Neural cell (in vitro differentiated cells): ENCODE results near the gene PTPRA. TPM values are rescaled to one million over a fixed set of nuclear protein-coding genes. Genes with fewer than 3 reads are reported as not detected.
"Not testable (repeated sequence)": the region's sequence is repeated elsewhere in the genome, so short reads cannot be mapped to it uniquely, and the experiment has no call there.

Source experiments
- H2AFZ ChIP-seq: fragments of 200-600, 300-800 bp; sonication (generic), shearing (Covaris generic); 2 replicates; pipeline ENCODE4 v1.6.0; 2014; ENCODE audit warnings: low read depth, mild to moderate bottlenecking, antibody characterized with exemption, low read length, moderate library complexity
- H3F3A ChIP-seq: fragments of 200-600 bp; shearing (Covaris generic); 2 replicates; pipeline ENCODE4 v1.6.1; 2016; ENCODE audit warnings: mild to moderate bottlenecking, moderate library complexity, mixed read lengths, antibody characterized with exemption, low read length; ENCODE audit not compliant: insufficient read depth, poor library complexity, severe bottlenecking
- H3K27ac ChIP-seq: fragments of 200-600, 300-800 bp; sonication (generic), shearing (Covaris generic); 2 replicates; pipeline ENCODE4 v1.5.1; 2014; ENCODE audit warnings: mild to moderate bottlenecking, low read length, moderate library complexity
- H3K27me3 ChIP-seq: fragments of 300-800, 200-600 bp; sonication (generic), shearing (Covaris generic); 2 replicates; pipeline ENCODE4 v1.6.0; 2014; ENCODE audit warnings: mild to moderate bottlenecking, low read depth, low read length, moderate library complexity; ENCODE audit not compliant: insufficient read depth
- H3K36me3 ChIP-seq: fragments of 300-800, 200-600 bp; sonication (generic), shearing (Covaris generic); 2 replicates; pipeline ENCODE4 v1.5.1; 2014; ENCODE audit warnings: mild to moderate bottlenecking, antibody characterized with exemption, low read length, moderate library complexity; ENCODE audit not compliant: insufficient read depth
- H3K4me2 ChIP-seq: fragments of 300-800, 200-600 bp; sonication (generic), shearing (Covaris generic); 2 replicates; pipeline ENCODE4 v1.6.0; 2014; ENCODE audit warnings: mild to moderate bottlenecking, low read length
- H3K4me3 ChIP-seq: fragments of 300-800, 200-600 bp; sonication (generic), shearing (Covaris generic); 2 replicates; pipeline ENCODE4 v1.5.1; 2014; ENCODE audit warnings: mild to moderate bottlenecking, low read length, moderate library complexity
- H3K79me2 ChIP-seq: fragments of 200-600 bp; shearing (Covaris generic); replicated peaks from 2 replicates; pipeline ENCODE4 v1.6.0; 2014; ENCODE audit warnings: mild to moderate bottlenecking, low read length, moderate library complexity; ENCODE audit not compliant: insufficient read depth
- H3K9ac ChIP-seq: fragments of 300-800, 200-600 bp; sonication (generic), shearing (Covaris generic); 2 replicates; pipeline ENCODE4 v1.6.1; 2016; ENCODE audit warnings: mild to moderate bottlenecking, low read length, mixed read lengths
- H3K9me2 ChIP-seq: fragments of 200-600 bp; shearing (Covaris generic); 2 replicates; pipeline ENCODE4 v1.6.1; 2016; ENCODE audit warnings: mild to moderate bottlenecking, low read length, mixed read lengths; ENCODE audit not compliant: insufficient read depth
- H3K9me3 ChIP-seq: fragments of 200-600, 300-800 bp; sonication (generic), shearing (Covaris generic); 2 replicates; pipeline ENCODE4 v1.6.1; 2016; ENCODE audit warnings: mild to moderate bottlenecking, mixed run types, low read length, moderate library complexity, mixed read lengths
- H4K20me1 ChIP-seq: fragments of 200-600 bp; shearing (Covaris generic); 2 replicates; pipeline ENCODE4 v1.6.1; 2016; ENCODE audit warnings: mild to moderate bottlenecking, mixed run types; ENCODE audit not compliant: insufficient read depth
- EP300 ChIP-seq: fragments of 450-650 bp; conservative IDR thresholded peaks from 2 replicates; pipeline ENCODE4 v1.6.1; 2014; ENCODE audit warnings: antibody characterized with exemption, mild to moderate bottlenecking, moderate library complexity; ENCODE audit not compliant: poor library complexity, severe bottlenecking
- EZH2 ChIP-seq: fragments of 200-600, 300-800 bp; shearing (Covaris generic), sonication (generic); IDR thresholded peaks from 2 replicates; pipeline ENCODE4 v1.6.1; 2014; ENCODE audit warnings: antibody characterized with exemption, low read length, borderline replicate concordance, mild to moderate bottlenecking; ENCODE audit not compliant: insufficient read depth, poor library complexity, severe bottlenecking
- MXI1 ChIP-seq: fragments of 450-650 bp; conservative IDR thresholded peaks from 2 replicates; pipeline ENCODE4 v1.6.1; 2014; ENCODE audit warnings: antibody characterized with exemption, mild to moderate bottlenecking; ENCODE audit not compliant: poor library complexity, severe bottlenecking
- POLR2AphosphoS5 ChIP-seq: IDR thresholded peaks from 2 replicates; pipeline ENCODE4 v1.6.1; 2012
- RAD21 ChIP-seq: fragments of 450-650 bp; conservative IDR thresholded peaks from 2 replicates; pipeline ENCODE4 v1.6.1; 2014; ENCODE audit warnings: antibody characterized with exemption, mild to moderate bottlenecking, moderate library complexity
- SMC3 ChIP-seq: fragments of 450-650 bp; conservative IDR thresholded peaks from 2 replicates; pipeline ENCODE4 v1.6.1; 2014; ENCODE audit warnings: antibody characterized with exemption, mild to moderate bottlenecking, moderate library complexity; ENCODE audit not compliant: poor library complexity
- TAF1 ChIP-seq: IDR thresholded peaks from 2 replicates; pipeline ENCODE4 v1.6.1; 2012; ENCODE audit warnings: low read depth
- polyA plus RNA-seq: library from polyadenylated mRNA; depleted of rRNA; stranded (reverse); fragments of >200 nt; gene quantifications from 2 replicates; pipeline ENCODE4 v1.2.3, GENCODE V29; 2014
- TF ChIP-seq, protein P1 (sequence below): fragments of 450-650 bp; IDR thresholded peaks from 2 replicates; pipeline ENCODE4 v1.5.1; 2014; ENCODE audit warnings: antibody characterized with exemption, mild to moderate bottlenecking, moderate library complexity; ENCODE audit not compliant: poor library complexity, severe bottlenecking
- TF ChIP-seq, protein P2 (sequence below): IDR thresholded peaks from 2 replicates; pipeline ENCODE4 v1.6.1; 2012; ENCODE audit warnings: borderline replicate concordance

The PTPRA gene
- polyA plus RNA-seq, 1 donor from 2014 or later, result 68.2 TPM

DNA sequence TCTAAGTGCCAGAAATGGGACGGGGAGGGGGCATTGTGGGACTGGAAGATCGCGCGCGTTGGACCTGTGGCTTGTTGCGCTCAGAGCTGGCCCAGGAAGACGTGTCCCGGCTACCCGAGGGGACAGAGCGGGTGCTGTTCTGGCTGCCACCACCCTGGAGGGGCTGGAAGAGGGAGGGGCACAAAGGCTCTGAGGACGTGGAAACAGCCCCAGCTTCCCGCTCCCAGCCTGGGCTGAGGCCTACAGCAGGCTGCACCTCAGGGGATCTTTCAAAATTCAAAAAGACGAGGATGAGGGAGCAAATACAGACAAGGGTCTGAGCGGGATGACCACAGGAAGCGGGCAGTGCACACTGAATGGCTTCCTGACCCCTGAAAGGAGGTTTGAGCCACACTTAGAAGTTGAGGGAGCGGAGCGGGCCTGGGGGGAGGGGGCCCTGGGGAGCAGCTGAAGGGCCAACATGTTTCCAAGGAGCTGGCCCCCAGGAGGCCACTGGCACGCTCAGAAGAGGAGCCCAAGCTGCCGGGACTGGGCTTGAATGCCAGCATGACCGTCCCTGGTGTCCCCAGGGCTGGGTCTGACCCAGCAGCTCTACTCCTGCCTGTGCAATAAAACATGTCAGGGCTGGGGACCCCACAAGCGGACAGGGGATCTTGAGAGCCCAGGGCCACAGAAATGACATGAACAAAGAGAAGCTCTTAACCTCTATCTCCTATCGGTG, 199.4 kb downstream of the PTPRA start:
- Histone ChIP-seq H2AFZ (no peak overlapping the region), H3K79me2 (no peaks in the 10 kb centered on the region), H3F3A (no peaks in the 10 kb centered on the region), H3K27ac (no peak overlapping the region), H3K27me3 (peaks cover 24% of the 10 kb centered on the region), H3K36me3 (no peaks in the 10 kb centered on the region), H3K4me2 (no peak overlapping the region), H3K9me2 (no peaks in the 10 kb centered on the region), H4K20me1 (no peaks in the 10 kb centered on the region), H3K9ac (no peak overlapping the region), H3K4me3 (no peak overlapping the region), H3K9me3 (no peaks in the 10 kb centered on the region)
- TF ChIP-seq MXI1, result no peak
- no peak for TF ChIP-seq EP300
- TF ChIP-seq RAD21, result no peak
- TF ChIP-seq, protein P1, sequence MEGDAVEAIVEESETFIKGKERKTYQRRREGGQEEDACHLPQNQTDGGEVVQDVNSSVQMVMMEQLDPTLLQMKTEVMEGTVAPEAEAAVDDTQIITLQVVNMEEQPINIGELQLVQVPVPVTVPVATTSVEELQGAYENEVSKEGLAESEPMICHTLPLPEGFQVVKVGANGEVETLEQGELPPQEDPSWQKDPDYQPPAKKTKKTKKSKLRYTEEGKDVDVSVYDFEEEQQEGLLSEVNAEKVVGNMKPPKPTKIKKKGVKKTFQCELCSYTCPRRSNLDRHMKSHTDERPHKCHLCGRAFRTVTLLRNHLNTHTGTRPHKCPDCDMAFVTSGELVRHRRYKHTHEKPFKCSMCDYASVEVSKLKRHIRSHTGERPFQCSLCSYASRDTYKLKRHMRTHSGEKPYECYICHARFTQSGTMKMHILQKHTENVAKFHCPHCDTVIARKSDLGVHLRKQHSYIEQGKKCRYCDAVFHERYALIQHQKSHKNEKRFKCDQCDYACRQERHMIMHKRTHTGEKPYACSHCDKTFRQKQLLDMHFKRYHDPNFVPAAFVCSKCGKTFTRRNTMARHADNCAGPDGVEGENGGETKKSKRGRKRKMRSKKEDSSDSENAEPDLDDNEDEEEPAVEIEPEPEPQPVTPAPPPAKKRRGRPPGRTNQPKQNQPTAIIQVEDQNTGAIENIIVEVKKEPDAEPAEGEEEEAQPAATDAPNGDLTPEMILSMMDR, result no peak
- no peak for TF ChIP-seq TAF1
- no peak for TF ChIP-seq POLR2AphosphoS5
- TF ChIP-seq SMC3, result no peak
- no peak for TF ChIP-seq EZH2

DNA sequence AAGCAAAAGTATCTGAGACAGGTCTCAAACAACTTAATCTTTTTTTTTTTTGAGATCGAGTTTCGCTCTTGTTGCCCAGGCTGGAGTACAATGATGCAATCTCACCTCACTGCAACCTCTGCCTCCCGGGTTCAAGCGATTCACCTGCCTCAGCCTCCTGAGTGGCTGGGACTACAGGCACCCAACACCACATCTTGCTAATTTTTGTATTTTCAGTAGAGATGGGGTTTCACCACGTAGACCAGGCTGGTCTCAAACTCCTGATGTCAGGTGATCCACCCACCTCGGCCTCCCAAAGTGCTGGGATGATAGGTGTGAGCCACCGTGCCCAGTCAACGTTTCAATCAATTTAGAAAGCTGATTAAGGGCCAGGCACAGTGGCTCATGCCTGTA, 200.0 kb downstream of the PTPRA start:
- H3K4me2 ChIP-seq, H3K36me3 ChIP-seq, H3K9me2 ChIP-seq, H4K20me1 ChIP-seq, H3F3A ChIP-seq, H3K9me3 ChIP-seq, H3K79me2 ChIP-seq, H3K27ac ChIP-seq, H3K9ac ChIP-seq, H3K4me3 ChIP-seq, H2AFZ ChIP-seq: not testable (repeated sequence)
- H3K27me3 ChIP-seq, result peaks cover 24% of the 10 kb centered on the region

DNA sequence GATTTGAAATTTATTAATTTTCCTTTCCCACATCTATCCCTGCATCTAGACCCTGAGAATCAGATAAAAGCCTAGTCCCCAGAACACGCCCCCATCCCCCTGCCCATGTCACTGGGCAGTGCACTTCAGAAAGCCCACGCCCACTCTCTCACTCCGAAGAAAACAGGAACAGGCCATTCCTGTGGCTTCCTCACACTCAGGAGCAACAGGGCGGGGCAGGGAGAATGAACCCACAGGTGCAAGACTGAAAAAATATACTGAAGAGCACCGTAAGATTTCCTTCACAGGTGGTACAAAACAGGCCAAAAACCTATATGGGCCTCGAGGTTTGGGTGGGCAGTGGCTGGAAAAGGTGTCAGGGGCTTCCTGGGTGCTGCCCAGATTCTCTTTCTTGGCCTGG, 201.5 kb downstream of the PTPRA start:
- Histone ChIP-seq H4K20me1 (no peaks in the 10 kb centered on the region), H2AFZ (no peak overlapping the region), H3K4me3 (no peak overlapping the region), H3K27ac (no peak overlapping the region), H3K9ac (no peak overlapping the region), H3K36me3 (no peaks in the 10 kb centered on the region), H3K79me2 (no peaks in the 10 kb centered on the region), H3K9me2 (no peaks in the 10 kb centered on the region), H3K9me3 (no peaks in the 10 kb centered on the region), H3K27me3 (peaks cover 24% of the 10 kb centered on the region), H3F3A (no peaks in the 10 kb centered on the region), H3K4me2 (no peak overlapping the region)
- no peak for TF ChIP-seq EP300
- TF ChIP-seq SMC3, result no peak
- TF ChIP-seq EZH2, result no peak
- no peak for TF ChIP-seq POLR2AphosphoS5
- TF ChIP-seq RAD21, result no peak
- TF ChIP-seq, protein P1, result no peak
- TF ChIP-seq MXI1, result no peak
- no peak for TF ChIP-seq TAF1
- TF ChIP-seq, protein P2, sequence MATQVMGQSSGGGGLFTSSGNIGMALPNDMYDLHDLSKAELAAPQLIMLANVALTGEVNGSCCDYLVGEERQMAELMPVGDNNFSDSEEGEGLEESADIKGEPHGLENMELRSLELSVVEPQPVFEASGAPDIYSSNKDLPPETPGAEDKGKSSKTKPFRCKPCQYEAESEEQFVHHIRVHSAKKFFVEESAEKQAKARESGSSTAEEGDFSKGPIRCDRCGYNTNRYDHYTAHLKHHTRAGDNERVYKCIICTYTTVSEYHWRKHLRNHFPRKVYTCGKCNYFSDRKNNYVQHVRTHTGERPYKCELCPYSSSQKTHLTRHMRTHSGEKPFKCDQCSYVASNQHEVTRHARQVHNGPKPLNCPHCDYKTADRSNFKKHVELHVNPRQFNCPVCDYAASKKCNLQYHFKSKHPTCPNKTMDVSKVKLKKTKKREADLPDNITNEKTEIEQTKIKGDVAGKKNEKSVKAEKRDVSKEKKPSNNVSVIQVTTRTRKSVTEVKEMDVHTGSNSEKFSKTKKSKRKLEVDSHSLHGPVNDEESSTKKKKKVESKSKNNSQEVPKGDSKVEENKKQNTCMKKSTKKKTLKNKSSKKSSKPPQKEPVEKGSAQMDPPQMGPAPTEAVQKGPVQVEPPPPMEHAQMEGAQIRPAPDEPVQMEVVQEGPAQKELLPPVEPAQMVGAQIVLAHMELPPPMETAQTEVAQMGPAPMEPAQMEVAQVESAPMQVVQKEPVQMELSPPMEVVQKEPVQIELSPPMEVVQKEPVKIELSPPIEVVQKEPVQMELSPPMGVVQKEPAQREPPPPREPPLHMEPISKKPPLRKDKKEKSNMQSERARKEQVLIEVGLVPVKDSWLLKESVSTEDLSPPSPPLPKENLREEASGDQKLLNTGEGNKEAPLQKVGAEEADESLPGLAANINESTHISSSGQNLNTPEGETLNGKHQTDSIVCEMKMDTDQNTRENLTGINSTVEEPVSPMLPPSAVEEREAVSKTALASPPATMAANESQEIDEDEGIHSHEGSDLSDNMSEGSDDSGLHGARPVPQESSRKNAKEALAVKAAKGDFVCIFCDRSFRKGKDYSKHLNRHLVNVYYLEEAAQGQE, result no peak

DNA sequence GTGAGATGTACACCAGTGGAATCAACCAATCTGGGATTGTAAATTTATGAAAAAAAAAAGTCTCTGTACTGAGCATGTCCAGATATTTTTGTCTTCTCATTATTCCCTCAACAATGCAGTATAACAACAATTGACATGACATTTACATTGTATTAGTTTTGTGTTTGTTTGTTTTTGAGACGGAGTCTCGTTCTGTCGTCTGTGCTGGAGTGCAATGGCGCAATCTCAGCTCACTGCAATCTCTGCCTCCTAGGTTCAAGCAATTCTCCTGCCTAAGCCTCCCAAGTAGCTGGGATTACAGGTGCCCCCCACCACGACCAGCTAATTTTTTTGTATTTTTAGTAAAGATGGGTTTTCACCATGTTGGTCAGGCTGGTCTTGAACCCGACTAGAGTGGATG, 202.0 kb downstream of the PTPRA start:
- not testable (repeated sequence) for H3K4me3 ChIP-seq, H3K4me2 ChIP-seq, H3K9me3 ChIP-seq, H3F3A ChIP-seq, H4K20me1 ChIP-seq, H3K79me2 ChIP-seq, H3K27ac ChIP-seq, H2AFZ ChIP-seq, H3K9ac ChIP-seq, H3K36me3 ChIP-seq, H3K9me2 ChIP-seq
- peaks cover 24% of the 10 kb centered on the region for H3K27me3 ChIP-seq
